Measurements from ENCODE around the gene COA1.

COA1 gene

GRCh38 chr7:43652364-43652763, 77.0 kb downstream of the COA1 start:
- DNase-seq (ENCODE audit: low spot score) = no peak

GRCh38 chr7:43650457-43651052, 78.8 kb downstream of the COA1 start:
- no peak for DNase-seq (ENCODE audit: low spot score)

- DNase-seq (ENCODE audit: low spot score) = peak; percentile 59
These were observed 79.5 kb downstream of the COA1 start for GRCh38 chr7:43649755-43650274.

- peak; percentile 80 for DNase-seq (ENCODE audit: low spot score)
These were observed 80.6 kb downstream of the COA1 start for GRCh38 chr7:43648473-43649406.

- DNase-seq (ENCODE audit: low spot score) = peak; percentile 83
These were observed 81.5 kb downstream of the COA1 start for GRCh38 chr7:43647673-43648472.

- no peak for DNase-seq (ENCODE audit: low spot score)
These were observed 82.0 kb downstream of the COA1 start for GRCh38 chr7:43647339-43647672.

GRCh38 chr7:43646603-43647338, 82.6 kb downstream of the COA1 start:
- DNase-seq (ENCODE audit: low spot score) = peak; percentile 76

GRCh38 chr7:43645699-43646226, 83.6 kb downstream of the COA1 start:
- DNase-seq (ENCODE audit: low spot score) = no peak

- DNase-seq (ENCODE audit: low spot score) = no peak
These were observed 85.5 kb downstream of the COA1 start for GRCh38 chr7:43643846-43644245.

GRCh38 chr7:43642897-43643630, 86.3 kb downstream of the COA1 start:
- DNase-seq (ENCODE audit: low spot score) = no peak

GRCh38 chr7:43640679-43641078, 88.6 kb downstream of the COA1 start:
- DNase-seq (ENCODE audit: low spot score) = no peak

GRCh38 chr7:43639858-43640491, 89.3 kb downstream of the COA1 start:
- DNase-seq (ENCODE audit: low spot score) = no peak

- DNase-seq (ENCODE audit: low spot score) = no peak
These were observed 92.1 kb downstream of the COA1 start for GRCh38 chr7:43637114-43637806.

GRCh38 chr7:43636093-43636492, 93.2 kb downstream of the COA1 start:
- no peak for DNase-seq (ENCODE audit: low spot score)

- DNase-seq (ENCODE audit: low spot score) = no peak
These were observed 94.9 kb downstream of the COA1 start for GRCh38 chr7:43634384-43634783.

GRCh38 chr7:43632746-43633145, 96.6 kb downstream of the COA1 start:
- DNase-seq (ENCODE audit: low spot score) = no peak

- no peak for DNase-seq (ENCODE audit: low spot score)
These were observed 97.8 kb downstream of the COA1 start for GRCh38 chr7:43631559-43631958.

GRCh38 chr7:43630482-43630881, 98.8 kb downstream of the COA1 start:
- DNase-seq (ENCODE audit: low spot score) = no peak

- DNase-seq (ENCODE audit: low spot score) = no peak
These were observed 99.5 kb downstream of the COA1 start for GRCh38 chr7:43629857-43630256.

GRCh38 chr7:43628431-43628830, 100.9 kb downstream of the COA1 start:
- DNase-seq (ENCODE audit: low spot score) = no peak

Measured in pons (tissue), 1 donor.